22Rv1 (cell line): ENCODE measurements around the gene S1PR2.

Experiments used
- H3K27ac ChIP-seq: fragments of 450-650 bp; 2 replicates; pipeline ENCODE4 v1.5.1; 2017
- ZFX ChIP-seq: fragments of 450-650 bp; IDR thresholded peaks from 2 replicates; pipeline ENCODE4 v1.6.1; 2017; ENCODE audit warnings: antibody characterized with exemption, borderline replicate concordance
- TF ChIP-seq, protein P1 (sequence below): fragments of 450-650 bp; IDR thresholded peaks from 2 replicates; pipeline ENCODE4 v1.5.1; 2017; ENCODE audit warnings: mild to moderate bottlenecking

The S1PR2 gene

DNA sequence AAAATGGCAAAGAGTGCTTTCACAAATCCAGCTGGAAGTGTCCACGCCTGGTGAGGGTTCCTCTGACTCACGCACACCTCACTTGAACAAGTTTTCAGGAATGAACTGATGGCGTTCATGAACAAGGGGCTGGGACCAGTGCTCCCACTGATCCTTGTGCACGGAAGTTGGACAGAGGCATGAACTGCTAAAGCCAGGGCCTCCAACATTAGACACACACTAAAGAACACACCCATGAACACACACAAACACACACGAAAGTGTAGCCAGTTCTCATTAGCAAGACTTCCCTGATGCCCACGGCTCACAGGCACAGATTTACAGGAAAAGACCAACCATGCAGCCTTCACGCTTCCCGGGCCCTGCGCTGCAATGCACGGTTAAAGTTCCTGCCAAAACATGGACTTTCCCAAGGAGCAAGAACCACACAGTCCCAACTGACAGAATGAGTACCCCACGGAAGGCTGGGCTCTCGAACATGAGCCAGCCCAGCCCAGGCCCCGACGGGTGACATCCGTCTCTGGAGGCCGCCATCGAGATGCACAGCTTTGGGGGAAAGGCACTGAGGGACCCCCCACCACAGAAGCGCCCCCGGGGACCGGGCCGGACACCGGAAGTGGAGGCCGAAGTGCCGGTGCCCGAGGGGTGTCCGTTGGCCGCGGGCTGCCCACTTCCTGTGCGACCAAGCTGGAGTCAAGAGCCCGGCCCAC lies 37.2 kb downstream of the S1PR2 start:
- H3K27ac ChIP-seq, result peak overlapping the region; percentile 90
- no peak for TF ChIP-seq ZFX
- TF ChIP-seq, protein P1, sequence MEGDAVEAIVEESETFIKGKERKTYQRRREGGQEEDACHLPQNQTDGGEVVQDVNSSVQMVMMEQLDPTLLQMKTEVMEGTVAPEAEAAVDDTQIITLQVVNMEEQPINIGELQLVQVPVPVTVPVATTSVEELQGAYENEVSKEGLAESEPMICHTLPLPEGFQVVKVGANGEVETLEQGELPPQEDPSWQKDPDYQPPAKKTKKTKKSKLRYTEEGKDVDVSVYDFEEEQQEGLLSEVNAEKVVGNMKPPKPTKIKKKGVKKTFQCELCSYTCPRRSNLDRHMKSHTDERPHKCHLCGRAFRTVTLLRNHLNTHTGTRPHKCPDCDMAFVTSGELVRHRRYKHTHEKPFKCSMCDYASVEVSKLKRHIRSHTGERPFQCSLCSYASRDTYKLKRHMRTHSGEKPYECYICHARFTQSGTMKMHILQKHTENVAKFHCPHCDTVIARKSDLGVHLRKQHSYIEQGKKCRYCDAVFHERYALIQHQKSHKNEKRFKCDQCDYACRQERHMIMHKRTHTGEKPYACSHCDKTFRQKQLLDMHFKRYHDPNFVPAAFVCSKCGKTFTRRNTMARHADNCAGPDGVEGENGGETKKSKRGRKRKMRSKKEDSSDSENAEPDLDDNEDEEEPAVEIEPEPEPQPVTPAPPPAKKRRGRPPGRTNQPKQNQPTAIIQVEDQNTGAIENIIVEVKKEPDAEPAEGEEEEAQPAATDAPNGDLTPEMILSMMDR, result no peak

DNA sequence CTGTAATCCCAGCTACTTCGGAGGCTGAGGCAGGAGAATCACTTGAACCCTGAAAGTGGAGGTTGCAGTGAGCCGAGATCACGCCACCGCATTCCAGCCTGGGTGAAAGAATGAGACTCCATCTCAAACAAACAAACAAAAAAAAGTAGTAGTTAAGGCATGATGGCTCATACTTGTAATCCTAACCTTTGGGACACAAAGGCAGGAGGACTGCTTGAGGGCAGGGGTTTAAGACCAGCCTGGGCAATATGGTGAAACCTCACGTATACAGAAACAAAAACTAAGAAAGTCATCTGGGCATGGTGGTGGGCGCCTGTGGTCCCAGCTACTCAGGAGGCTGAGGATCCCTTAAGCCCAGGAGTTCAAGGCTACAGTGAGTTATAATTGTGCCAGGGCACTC lies 38.2 kb downstream of the S1PR2 start:
- TF ChIP-seq, protein P1, result no peak
- no peak for TF ChIP-seq ZFX
- peak overlapping the region; percentile 90; the same call in 1 of the 2 replicates for H3K27ac ChIP-seq

DNA sequence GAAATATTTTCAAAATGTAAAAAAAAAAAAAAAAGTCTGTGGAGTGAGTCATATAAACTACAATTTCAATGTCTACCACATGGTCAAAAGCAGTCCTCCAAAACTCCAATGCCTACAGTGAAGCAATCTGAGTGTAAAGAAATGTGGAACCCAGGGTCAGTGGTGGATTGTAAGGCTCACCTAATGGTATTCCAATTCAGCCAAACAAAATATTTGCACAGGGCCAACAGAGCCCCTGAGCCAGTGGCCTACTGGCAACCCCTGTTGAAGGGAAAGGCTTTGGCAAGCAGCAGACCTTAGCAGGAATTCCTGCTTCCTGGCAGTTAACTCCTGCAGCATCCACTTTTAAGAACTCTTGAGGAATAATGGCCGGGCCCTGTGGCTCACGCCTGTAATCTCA lies 39.8 kb downstream of the S1PR2 start:
- TF ChIP-seq, protein P1, result no peak
- no peak for TF ChIP-seq ZFX
- no peak overlapping the region for H3K27ac ChIP-seq

DNA sequence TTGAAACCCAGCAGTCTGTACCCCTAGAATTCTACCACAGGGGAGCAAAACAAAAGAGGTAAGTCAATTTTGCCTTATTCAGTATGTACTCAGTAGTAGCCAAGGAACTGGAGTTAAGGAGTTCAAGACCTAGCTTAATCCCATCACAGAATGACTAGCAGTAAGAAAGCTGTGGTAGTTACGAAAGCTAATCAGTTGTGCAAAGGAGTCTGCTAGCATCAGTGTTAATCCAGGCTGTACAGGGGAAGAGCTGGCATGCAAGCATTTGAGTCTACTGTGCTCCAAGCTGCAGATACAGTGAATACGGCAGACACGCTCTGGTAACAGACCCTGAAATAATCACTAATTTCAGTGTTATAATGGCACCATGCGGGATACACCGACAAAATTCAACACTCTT lies 41.1 kb downstream of the S1PR2 start:
- no peak for TF ChIP-seq ZFX
- TF ChIP-seq, protein P1, result no peak

DNA sequence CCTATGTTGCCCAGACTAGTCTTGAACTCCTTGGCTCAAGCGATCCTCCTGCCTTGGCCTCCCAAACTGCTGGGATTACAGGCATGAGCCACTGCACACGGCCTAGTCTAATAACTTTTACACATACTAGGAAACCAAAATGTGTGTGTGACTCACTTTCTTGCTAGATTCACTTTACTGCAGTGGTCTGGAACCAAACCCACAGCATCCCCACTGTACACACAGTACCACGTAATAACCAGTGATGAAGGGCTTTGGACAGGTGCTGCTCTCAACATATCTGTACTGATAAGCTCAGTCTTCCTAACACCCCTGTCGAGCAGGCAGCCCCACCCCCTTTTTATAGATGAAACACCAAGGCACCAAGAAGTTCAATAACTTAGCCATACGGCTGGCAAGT lies 41.5 kb downstream of the S1PR2 start:
- no peak for TF ChIP-seq ZFX
- H3K27ac ChIP-seq, result no peak overlapping the region

More for the DNA sequence above, 41.1 kb downstream of the S1PR2 start:
- no peak overlapping the region for H3K27ac ChIP-seq

DNA sequence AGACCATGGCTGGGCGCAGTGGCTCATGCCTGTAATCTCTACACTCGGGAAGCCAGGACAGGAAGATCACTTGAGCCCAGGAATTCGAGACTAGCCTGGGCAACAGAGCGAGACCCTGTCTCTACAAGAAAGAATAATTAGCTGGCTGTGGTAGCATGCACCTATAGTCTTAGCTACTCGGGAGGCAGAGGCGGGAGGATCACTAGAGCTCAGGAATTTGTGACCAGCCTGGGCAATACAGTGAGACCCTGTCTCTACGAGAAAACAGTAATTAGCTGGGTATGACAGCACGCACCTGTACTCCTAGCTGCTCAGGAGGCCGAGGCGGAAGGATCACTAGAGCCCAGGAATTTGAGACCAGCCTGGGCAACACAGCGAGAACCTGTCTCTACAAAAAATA lies 43.8 kb downstream of the S1PR2 start:
- TF ChIP-seq, protein P1, result no peak
- TF ChIP-seq ZFX, result no peak
- no peak overlapping the region for H3K27ac ChIP-seq

DNA sequence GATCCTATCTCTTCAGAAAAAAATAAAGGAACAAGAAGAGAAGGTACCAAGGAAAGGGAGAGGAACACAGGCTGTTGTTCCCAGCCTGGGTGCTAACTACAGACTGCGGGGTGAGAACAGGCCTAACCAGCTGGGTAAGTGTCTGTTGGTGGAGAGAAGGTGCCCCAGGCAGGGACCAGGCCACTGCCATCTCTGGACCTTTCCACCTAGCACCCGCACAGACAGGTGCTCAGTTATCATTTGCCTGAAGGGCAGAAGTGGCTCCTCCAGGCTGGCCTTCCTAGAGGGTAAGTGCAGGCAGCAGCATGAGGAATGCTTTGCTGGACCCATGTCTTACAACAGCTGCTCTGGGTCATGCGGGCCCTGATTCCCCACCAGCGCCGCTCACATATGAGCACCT lies 46.5 kb downstream of the S1PR2 start:
- peak overlapping the region; percentile 41 for H3K27ac ChIP-seq
- no peak for TF ChIP-seq ZFX
- TF ChIP-seq, protein P1, result no peak

DNA sequence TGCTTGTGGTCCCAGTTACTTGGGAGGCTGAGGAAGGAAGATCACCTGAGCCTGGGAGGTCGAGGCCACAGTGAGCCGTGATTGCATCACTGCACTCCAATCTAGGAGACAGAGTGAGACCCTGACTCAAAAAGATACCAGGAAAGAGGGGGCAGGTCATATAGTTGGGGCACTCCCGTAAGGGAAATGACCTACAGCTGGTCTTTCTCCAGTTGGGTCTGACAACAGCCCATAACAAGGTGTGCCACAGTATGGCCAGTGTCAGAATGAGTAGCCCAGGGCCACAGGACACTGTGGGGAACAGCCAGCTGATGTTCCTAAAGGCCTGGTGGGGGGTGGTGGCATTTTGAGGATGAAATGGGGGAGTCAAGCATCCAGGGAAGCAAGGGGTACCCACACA lies 47.2 kb downstream of the S1PR2 start:
- TF ChIP-seq, protein P1, result no peak
- no peak for TF ChIP-seq ZFX
- H3K27ac ChIP-seq, result peak overlapping the region; percentile 41; the same call in 1 of the 2 replicates
